ENCODE measurements around the gene CSTF3. TPM values are rescaled to one million over a fixed set of nuclear protein-coding genes. Genes with fewer than 3 reads are reported as not detected.
A peak's percentile ranks its signal among the peaks of the same experiment; 100 is the strongest.

CSTF3 gene
- total and polyA plus RNA-seq, 9 of the 15 experiments (the other 6 are each of a cell fraction or from before 2014, with no cell fraction given), result 37.0 to 111 (median 61.0) TPM

- no peak for TF ChIP-seq USF1 (CRISPR knock-in tag; IDR thresholded peaks at IDR 0.05)
- no peak for TF ChIP-seq ESRRA (IDR thresholded peaks at IDR 0.05; ENCODE audit: borderline replicate concordance, low read depth)
- no peak for TF ChIP-seq HOXB6 (CRISPR knock-in tag; IDR thresholded peaks at IDR 0.05; ENCODE audit: borderline replicate concordance)
- no peak for TF ChIP-seq RBM39 (optimal IDR thresholded peaks at IDR 0.05; ENCODE audit: low read depth, low read length)
- TF ChIP-seq ZNF3 (CRISPR knock-in tag; IDR thresholded peaks at IDR 0.05), result no peak
- peak in 1 of 2 experiments; percentile 97; a peak in 3 of 4 replicates for TF ChIP-seq CSDE1 (IDR thresholded peaks at IDR 0.05)
- no peak for TF ChIP-seq RFX1 (IDR thresholded peaks at IDR 0.05)
- TF ChIP-seq ZNF311 (CRISPR knock-in tag; IDR thresholded peaks at IDR 0.05), result no peak
- TF ChIP-seq ZNF785 (CRISPR knock-in tag; IDR thresholded peaks at IDR 0.05), result no peak
- TF ChIP-seq PKNOX1 (IDR thresholded peaks at IDR 0.05), result no peak
- no peak for TF ChIP-seq CHD2 (IDR thresholded peaks at IDR 0.05; ENCODE audit: low read depth, low read length)
- no peak for TF ChIP-seq TRIM24 (IDR thresholded peaks at IDR 0.05)
- TF ChIP-seq BCOR (IDR thresholded peaks at IDR 0.05), result no peak
- no peak for TF ChIP-seq RAD21 (CRISPR knock-in tag; conservative IDR thresholded peaks at IDR 0.05 in 1 of 2, IDR thresholded peaks at IDR 0.05 in 1 of 2)
- TF ChIP-seq THRA (IDR thresholded peaks at IDR 0.05), result no peak
- no peak for TF ChIP-seq TSHZ1 (CRISPR knock-in tag; IDR thresholded peaks at IDR 0.05)
- TF ChIP-seq ZNF146 (CRISPR knock-in tag; IDR thresholded peaks at IDR 0.05; ENCODE audit: unreplicated experiment), result no peak
- TF ChIP-seq E2F8 (IDR thresholded peaks at IDR 0.05; ENCODE audit: low read depth, partially characterized antibody), result no peak
- TF ChIP-seq POLR3G (IDR thresholded peaks at IDR 0.05; ENCODE audit: extremely low read depth, insufficient read length, insufficient replicate concordance), result no peak
Observed at GRCh38 chr11:33039274-33040032, 121.8 kb downstream of the CSTF3 start, which contains the start of gene TCP11L1 (continued).
